ENCODE results near the gene TRIM25. TPM values are rescaled to one million over a fixed set of nuclear protein-coding genes. Genes with fewer than 3 reads are reported as not detected.

Gene TRIM25
- total and polyA plus RNA-seq, 4 experiments from 2014 or later, result 2.9 to 62.7 (median 33.4) TPM

- Mint-ChIP-seq H3K27ac (peak overlapping the region in 1 of 7 donors; percentile 4), H3K9me3 (peaks cover 0 to 19% (median 8%) of the 10 kb centered on the region in 8 donors), H3K4me3 (no peak overlapping the region), H3K4me1 (no peaks in the 10 kb centered on the region), H3K36me3 (peaks cover 0 to 5% of the 10 kb centered on the region in 2 donors), H3K27me3 (no peaks in the 10 kb centered on the region)
- Histone ChIP-seq H3K27me3 (ENCODE audit: insufficient read depth, low read length) (no peaks in the 10 kb centered on the region), H3K9me3 (ENCODE audit: control insufficient read depth in 1 of 2, low read length in 2 of 2) (no peaks in the 10 kb centered on the region), H3K36me3 (ENCODE audit: insufficient read depth, low read length) (no peaks in the 10 kb centered on the region), H3K27ac (ENCODE audit: low read depth, low read length) (no peak overlapping the region), H3K4me3 (ENCODE audit: low read length in 2 of 2) (no peak overlapping the region), H3K4me1 (ENCODE audit: insufficient read depth, low read length) (no peaks in the 10 kb centered on the region)
- intact Hi-C loops (cut with micrococcal nuclease), result no loop called here
- ChIA-PET POLR2A (ENCODE audit: partially characterized antibody) (no interaction called here), CTCF (ENCODE audit: partially characterized antibody) (interaction anchor here (0.7 to 1.6 kb wide), 4 partner anchors 13 to 147 kb away, joined by 3 read pairs; no protein-coding TSS in a partner anchor)
- DNase-seq, result no peak
Measured at GRCh38 chr17:56926704-56927103, 12.9 kb upstream of the TRIM25 start.

GRCh38 chr17:56926270-56926669 is 12.4 kb upstream of the TRIM25 start:
- Histone ChIP-seq H3K4me1 (ENCODE audit: insufficient read depth, low read length) (no peaks in the 10 kb centered on the region), H3K27me3 (ENCODE audit: insufficient read depth, low read length) (no peaks in the 10 kb centered on the region), H3K4me3 (ENCODE audit: low read length in 2 of 2) (no peak overlapping the region), H3K9me3 (ENCODE audit: control insufficient read depth in 1 of 2, low read length in 2 of 2) (no peaks in the 10 kb centered on the region), H3K36me3 (ENCODE audit: insufficient read depth, low read length) (no peaks in the 10 kb centered on the region), H3K27ac (ENCODE audit: low read depth, low read length) (no peak overlapping the region)
- Mint-ChIP-seq H3K4me3 (no peak overlapping the region), H3K27ac (peak overlapping the region in 1 of 7 donors; percentile 4), H3K36me3 (peaks cover 0 to 5% of the 10 kb centered on the region in 2 donors), H3K4me1 (no peaks in the 10 kb centered on the region), H3K9me3 (peaks cover 0 to 19% (median 8%) of the 10 kb centered on the region in 8 donors), H3K27me3 (no peaks in the 10 kb centered on the region)
- ChIA-PET POLR2A (ENCODE audit: partially characterized antibody) (no interaction called here), CTCF (ENCODE audit: partially characterized antibody) (interaction anchor here (0.9 to 1.6 kb wide), 3 partner anchors 13 to 146 kb away, joined by 3 read pairs; no protein-coding TSS in a partner anchor)
- intact Hi-C loops (cut with micrococcal nuclease), result no loop called here
- no peak for DNase-seq

- Mint-ChIP-seq H3K4me1 (no peaks in the 10 kb centered on the region), H3K4me3 (no peak overlapping the region), H3K36me3 (no peaks in the 10 kb centered on the region), H3K27ac (peak overlapping the region in 2 of 7 donors; percentile 32 to 70), H3K27me3 (no peaks in the 10 kb centered on the region), H3K9me3 (peaks cover 0 to 10% (median 3%) of the 10 kb centered on the region in 8 donors)
- no peak overlapping the region for H3K4me3 ChIP-seq (ENCODE audit: low read length in 2 of 2)
- H3K4me1 ChIP-seq (ENCODE audit: insufficient read depth, low read length), result no peaks in the 10 kb centered on the region
- intact Hi-C loops (cut with micrococcal nuclease), result no loop called here
- no peaks in the 10 kb centered on the region for H3K27me3 ChIP-seq (ENCODE audit: insufficient read depth, low read length)
- H3K27ac ChIP-seq (ENCODE audit: low read depth, low read length), result no peak overlapping the region
- ChIA-PET CTCF (ENCODE audit: partially characterized antibody) (no interaction called here), POLR2A (ENCODE audit: partially characterized antibody) (no interaction called here)
- no peaks in the 10 kb centered on the region for H3K9me3 ChIP-seq (ENCODE audit: control insufficient read depth in 1 of 2, low read length in 2 of 2)
- H3K36me3 ChIP-seq (ENCODE audit: insufficient read depth, low read length), result no peaks in the 10 kb centered on the region
- no peak for DNase-seq
Measured at GRCh38 chr17:56925088-56925487, 11.2 kb upstream of the TRIM25 start.

GRCh38 chr17:56919717-56920116 is 5.9 kb upstream of the TRIM25 start:
- Mint-ChIP-seq H3K27ac (no peak overlapping the region), H3K36me3 (peaks cover 0 to 2% of the 10 kb centered on the region in 2 donors), H3K4me3 (no peak overlapping the region), H3K27me3 (no peaks in the 10 kb centered on the region), H3K9me3 (peaks cover 0 to 10% (median 3%) of the 10 kb centered on the region in 8 donors), H3K4me1 (peaks cover 3 to 7% (median 5%) of the 10 kb centered on the region in 4 donors)
- ChIA-PET POLR2A (ENCODE audit: partially characterized antibody) (no interaction called here), CTCF (ENCODE audit: partially characterized antibody) (interaction anchor here (1.7 kb wide), 1 partner anchor 140 kb away, joined by 4 read pairs; no protein-coding TSS in a partner anchor)
- no peaks in the 10 kb centered on the region for H3K9me3 ChIP-seq (ENCODE audit: control insufficient read depth in 1 of 2, low read length in 2 of 2)
- H3K4me3 ChIP-seq (ENCODE audit: low read length in 2 of 2), result no peak overlapping the region
- H3K27me3 ChIP-seq (ENCODE audit: insufficient read depth, low read length), result no peaks in the 10 kb centered on the region
- H3K4me1 ChIP-seq (ENCODE audit: insufficient read depth, low read length), result peaks cover 5% of the 10 kb centered on the region
- no peak for DNase-seq
- H3K36me3 ChIP-seq (ENCODE audit: insufficient read depth, low read length), result no peaks in the 10 kb centered on the region
- no peak overlapping the region for H3K27ac ChIP-seq (ENCODE audit: low read depth, low read length)
- intact Hi-C loops (cut with micrococcal nuclease), result no loop called here

GRCh38 chr17:56918916-56919315 is 5.1 kb upstream of the TRIM25 start:
- H3K27me3 Mint-ChIP-seq, result no peaks in the 10 kb centered on the region
- intact Hi-C loops (cut with micrococcal nuclease), result no loop called here
- no peaks in the 10 kb centered on the region for H3K27me3 ChIP-seq (ENCODE audit: insufficient read depth, low read length)
- peaks cover 10% of the 10 kb centered on the region for H3K4me1 ChIP-seq (ENCODE audit: insufficient read depth, low read length)
- ChIA-PET CTCF (ENCODE audit: partially characterized antibody) (no interaction called here), POLR2A (ENCODE audit: partially characterized antibody) (no interaction called here)
- H3K9me3 ChIP-seq (ENCODE audit: control insufficient read depth in 1 of 2, low read length in 2 of 2), result no peaks in the 10 kb centered on the region
- H3K27ac Mint-ChIP-seq, result no peak overlapping the region
- no peaks in the 10 kb centered on the region for H3K36me3 ChIP-seq (ENCODE audit: insufficient read depth, low read length)
- H3K4me1 Mint-ChIP-seq, result peaks cover 8 to 11% (median 10%) of the 10 kb centered on the region in 4 donors
- no peak overlapping the region for H3K4me3 ChIP-seq (ENCODE audit: low read length in 2 of 2)
- H3K9me3 Mint-ChIP-seq, result peaks cover 0 to 10% (median 3%) of the 10 kb centered on the region in 8 donors
- H3K4me3 Mint-ChIP-seq, result no peak overlapping the region
- peaks cover 0 to 4% of the 10 kb centered on the region in 2 donors for H3K36me3 Mint-ChIP-seq
- no peak for DNase-seq
- no peak overlapping the region for H3K27ac ChIP-seq (ENCODE audit: low read depth, low read length)

GRCh38 chr17:56917559-56918296 is 3.9 kb upstream of the TRIM25 start:
- H3K36me3 Mint-ChIP-seq, result peaks cover 0 to 8% of the 10 kb centered on the region in 2 donors
- H3K27me3 Mint-ChIP-seq, result no peaks in the 10 kb centered on the region
- H3K9me3 Mint-ChIP-seq, result peaks cover 0 to 10% (median 3%) of the 10 kb centered on the region in 8 donors
- peak overlapping the region in 2 of 7 donors; percentile 1 to 25 for H3K27ac Mint-ChIP-seq
- ChIA-PET POLR2A (ENCODE audit: partially characterized antibody) (interaction anchor here (0.6 kb wide), 1 partner anchor 21 kb away, joined by 3 read pairs; no protein-coding TSS in a partner anchor), CTCF (ENCODE audit: partially characterized antibody) (no interaction called here)
- H3K4me3 Mint-ChIP-seq, result peak overlapping the region in 1 of 8 donors; percentile 20
- Histone ChIP-seq H3K27ac (ENCODE audit: low read depth, low read length) (no peak overlapping the region), H3K9me3 (ENCODE audit: control insufficient read depth in 1 of 2, low read length in 2 of 2) (no peaks in the 10 kb centered on the region), H3K4me3 (ENCODE audit: low read length in 2 of 2) (no peak overlapping the region), H3K4me1 (ENCODE audit: insufficient read depth, low read length) (peaks cover 10% of the 10 kb centered on the region), H3K36me3 (ENCODE audit: insufficient read depth, low read length) (no peaks in the 10 kb centered on the region), H3K27me3 (ENCODE audit: insufficient read depth, low read length) (no peaks in the 10 kb centered on the region)
- H3K4me1 Mint-ChIP-seq, result peaks cover 8 to 12% (median 10%) of the 10 kb centered on the region in 4 donors
- no peak for DNase-seq
- intact Hi-C loops (cut with micrococcal nuclease), result no loop called here

- intact Hi-C loops (cut with micrococcal nuclease), result loop anchor here (1.0 kb wide), 2 partner anchors 47 to 81 kb away; partner anchors contain the start of genes C17orf67 and COIL
- Histone ChIP-seq H3K4me1 (ENCODE audit: insufficient read depth, low read length) (peaks cover 36% of the 10 kb centered on the region), H3K27ac (ENCODE audit: low read depth, low read length) (peak overlapping the region; percentile 85), H3K36me3 (ENCODE audit: insufficient read depth, low read length) (no peaks in the 10 kb centered on the region), H3K9me3 (ENCODE audit: control insufficient read depth in 1 of 2, low read length in 2 of 2) (no peaks in the 10 kb centered on the region), H3K27me3 (ENCODE audit: insufficient read depth, low read length) (no peaks in the 10 kb centered on the region), H3K4me3 (ENCODE audit: low read length in 2 of 2) (peak overlapping the region; percentile 62 to 91)
- Mint-ChIP-seq H3K4me3 (peak overlapping the region; percentile 80 to 97 (median 89)), H3K27me3 (no peaks in the 10 kb centered on the region), H3K9me3 (peaks cover 0 to 10% (median 3%) of the 10 kb centered on the region in 8 donors), H3K36me3 (peaks cover 0 to 18% of the 10 kb centered on the region in 2 donors), H3K27ac (peak overlapping the region; percentile 78 to 98 (median 93)), H3K4me1 (peaks cover 29 to 39% (median 35%) of the 10 kb centered on the region in 4 donors)
- POLR2A ChIA-PET (ENCODE audit: partially characterized antibody), result interaction anchor here (0.6 to 2.4 kb wide), 17 partner anchors 9 to 1717 kb away, joined by 3 to 14 read pairs (median 3); partner anchors contain the start of genes COIL, MRPS23 and SCPEP1
- no peak for DNase-seq
- CTCF ChIA-PET (ENCODE audit: partially characterized antibody), result interaction anchor here (1.2 kb wide), 1 partner anchor 25 kb away, joined by 7 read pairs; no protein-coding TSS in a partner anchor
Measured at GRCh38 chr17:56914581-56915273, 878 bp upstream of the TRIM25 start.
